HG03354 (cell line): Measurements from ENCODE around the gene KIAA0040.
A peak's percentile ranks its signal among the peaks of the same experiment; 100 is the strongest.

Source experiments
- ATAC-seq: cut with Tn5 transposase; IDR thresholded peaks from one replicate; pipeline ENCODE4 v1.9.1; 2021; ENCODE audit warnings: mild to moderate bottlenecking; ENCODE audit not compliant: unreplicated experiment, poor library complexity, severe bottlenecking

The KIAA0040 gene

DNA sequence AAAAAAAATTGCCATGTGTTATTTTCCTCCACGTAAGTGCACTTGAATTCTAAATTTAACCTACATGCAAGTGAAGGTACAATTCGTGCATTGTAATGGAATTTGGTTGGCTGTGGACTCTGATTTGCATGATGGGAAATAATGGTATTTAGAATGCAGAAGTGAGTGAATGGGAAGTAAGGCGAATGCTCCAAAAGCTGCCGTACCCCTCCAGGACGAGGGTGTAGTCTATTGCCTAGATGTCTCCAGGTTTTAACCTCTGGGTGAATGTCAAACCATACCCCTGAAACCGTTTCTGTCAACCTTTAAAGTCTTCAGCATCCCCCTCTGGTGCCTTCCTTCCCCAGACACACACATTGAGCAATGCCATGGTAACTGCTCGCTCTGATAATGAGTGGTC is 44.5 kb downstream of the KIAA0040 start:
- ATAC-seq, result no peak

- ATAC-seq, result no peak
These were observed 45.0 kb downstream of the KIAA0040 start for GRCh38 chr1:175147569-175147968.

DNA sequence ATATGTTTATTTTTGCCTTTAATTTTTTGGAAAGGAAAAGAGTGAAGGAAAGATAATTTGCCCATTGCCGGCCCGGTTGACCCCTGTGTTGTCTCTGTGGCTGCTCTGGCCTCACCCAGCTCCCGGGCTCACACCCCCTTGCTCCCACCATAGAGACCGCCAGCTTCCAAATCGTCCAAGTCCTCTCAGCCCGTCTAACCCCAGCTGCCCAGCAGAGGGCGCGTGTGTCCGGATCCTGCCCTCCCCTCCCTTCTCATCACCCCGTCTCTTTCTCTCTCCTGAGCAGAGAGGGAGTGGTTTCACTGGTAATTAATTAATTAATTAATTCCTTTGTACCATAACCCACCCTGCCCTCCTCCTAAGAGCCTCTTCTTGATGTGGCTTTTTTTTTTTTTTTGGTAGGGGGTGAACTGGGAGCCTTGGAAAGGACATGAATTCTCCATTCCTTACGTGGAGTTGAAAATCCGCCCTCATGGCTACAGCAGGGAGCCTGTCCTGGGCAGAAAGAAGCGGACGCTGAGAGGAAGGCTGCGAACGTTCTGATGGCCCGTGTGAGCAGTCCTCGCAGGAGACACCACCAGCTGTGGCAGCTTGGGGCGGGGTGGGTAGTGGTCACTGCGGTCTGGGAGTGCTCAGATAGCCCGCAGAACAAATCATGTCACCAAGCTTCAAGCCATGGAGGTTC is 45.9 kb downstream of the KIAA0040 start:
- ATAC-seq, result peak; percentile 45

- no peak for ATAC-seq
These were observed 46.6 kb downstream of the KIAA0040 start for GRCh38 chr1:175145899-175146528.

DNA sequence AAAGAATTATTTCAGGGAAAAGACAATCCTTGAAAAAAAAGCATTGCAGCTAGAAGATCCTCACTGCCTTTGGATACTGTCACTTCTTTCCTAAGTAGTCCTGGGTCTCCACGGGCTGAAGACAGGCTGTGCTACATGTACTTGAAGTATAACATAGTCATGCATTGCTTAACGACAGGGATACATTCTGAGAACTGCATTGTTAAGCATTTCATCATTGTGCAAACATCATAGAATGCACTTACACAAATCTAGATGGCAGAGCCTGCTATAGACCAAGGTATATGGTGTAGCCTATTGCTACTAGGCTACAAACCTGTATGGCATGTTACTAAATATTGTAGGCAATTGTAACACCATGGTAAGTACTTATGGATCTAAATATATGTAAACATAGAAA is 54.0 kb downstream of the KIAA0040 start:
- ATAC-seq, result no peak

DNA sequence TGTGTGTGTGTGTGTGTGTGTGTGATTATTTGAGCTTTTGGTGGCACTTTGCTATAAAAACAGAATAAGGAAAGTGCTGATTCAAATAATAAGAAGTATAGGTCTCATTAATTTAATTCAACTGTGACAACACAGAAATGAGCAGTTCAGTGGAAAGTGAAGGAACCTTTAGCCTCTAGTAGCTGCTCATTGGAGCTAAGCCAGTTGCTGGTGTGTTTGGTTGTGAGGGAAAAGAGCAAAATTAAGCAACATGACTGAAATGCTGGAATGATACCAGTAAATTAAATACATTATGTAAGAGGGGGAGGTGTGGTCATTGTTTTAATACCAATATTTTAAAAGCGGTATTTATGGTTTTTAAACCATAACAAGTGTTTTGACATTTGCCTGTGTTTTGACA is 55.2 kb downstream of the KIAA0040 start:
- ATAC-seq, result no peak

- no peak for ATAC-seq
These were observed 56.3 kb downstream of the KIAA0040 start for GRCh38 chr1:175136246-175136645.

- no peak for ATAC-seq
These were observed 58.1 kb downstream of the KIAA0040 start for GRCh38 chr1:175134500-175134899.

DNA sequence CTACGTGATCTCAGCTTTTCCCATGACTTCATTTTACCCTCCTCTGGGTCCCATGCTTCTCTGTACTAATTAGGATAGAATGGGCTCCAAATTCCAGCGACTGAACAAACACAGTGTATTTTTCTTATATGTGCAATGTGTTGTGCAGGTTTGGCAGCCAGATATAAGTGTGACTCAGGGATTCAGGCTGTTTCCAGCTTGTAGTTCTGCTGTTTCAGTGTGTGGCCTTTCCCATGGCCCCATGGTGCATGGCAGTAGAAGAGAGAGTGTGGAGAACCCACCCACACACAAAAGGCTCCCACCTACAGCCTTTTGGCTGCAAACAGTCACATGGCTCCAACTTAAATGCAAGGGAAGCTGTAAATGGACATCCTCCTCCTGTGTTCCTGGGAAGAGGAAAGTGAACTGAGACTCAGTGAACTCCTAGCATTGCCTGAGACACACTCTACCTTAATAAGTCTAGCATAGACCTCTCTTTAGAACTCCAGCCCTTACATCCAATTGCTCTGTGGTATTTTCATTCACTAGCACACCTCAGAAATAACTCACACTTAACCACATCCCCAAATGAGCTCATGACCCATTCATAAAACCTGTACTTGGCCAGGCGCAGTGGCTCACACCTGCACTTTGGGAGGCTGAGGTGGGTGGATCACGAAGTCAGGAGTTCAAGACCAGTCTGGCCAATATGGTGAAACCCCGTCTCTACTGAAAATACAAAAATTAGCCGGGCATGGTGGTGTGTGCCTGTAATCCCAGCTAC is 58.7 kb downstream of the KIAA0040 start:
- no peak for ATAC-seq

- ATAC-seq, result no peak
These were observed 60.1 kb downstream of the KIAA0040 start for GRCh38 chr1:175132436-175132835.

GRCh38 chr1:175131095-175131494 is 61.5 kb downstream of the KIAA0040 start:
- no peak for ATAC-seq

- ATAC-seq, result no peak
These were observed 61.9 kb downstream of the KIAA0040 start for GRCh38 chr1:175130649-175131045.

DNA sequence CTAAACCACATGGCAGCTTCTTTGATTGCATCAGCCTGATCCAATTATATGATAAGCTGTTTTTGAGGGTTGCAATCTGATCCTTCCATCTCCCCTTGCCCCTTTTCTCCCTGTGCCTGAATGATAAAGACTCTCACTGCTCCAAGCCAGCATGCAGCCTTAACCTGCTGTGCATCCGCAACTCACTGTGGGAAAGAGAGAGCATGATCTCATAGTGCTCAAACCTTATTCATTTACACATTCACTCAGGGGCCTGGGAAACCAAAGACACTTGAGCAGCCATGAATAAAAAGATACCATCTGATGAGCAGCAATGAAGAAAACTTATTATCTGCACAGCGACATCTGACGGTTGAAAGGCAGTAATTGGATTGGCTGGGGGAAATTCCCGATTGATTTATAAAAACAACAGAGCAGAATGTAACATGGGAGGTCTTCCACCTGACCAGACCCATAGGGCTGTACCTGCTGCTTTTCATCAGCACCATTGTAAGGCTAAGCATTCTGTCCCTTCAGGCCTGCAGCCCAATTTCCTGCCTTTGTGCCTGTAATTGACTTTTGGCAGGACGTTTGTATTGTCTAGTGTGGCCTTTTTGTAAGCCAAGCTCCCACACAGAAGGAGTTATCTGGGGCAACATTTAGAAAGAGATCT is 62.5 kb downstream of the KIAA0040 start:
- ATAC-seq, result no peak

- no peak for ATAC-seq
These were observed 63.0 kb downstream of the KIAA0040 start for GRCh38 chr1:175129644-175129996.

DNA sequence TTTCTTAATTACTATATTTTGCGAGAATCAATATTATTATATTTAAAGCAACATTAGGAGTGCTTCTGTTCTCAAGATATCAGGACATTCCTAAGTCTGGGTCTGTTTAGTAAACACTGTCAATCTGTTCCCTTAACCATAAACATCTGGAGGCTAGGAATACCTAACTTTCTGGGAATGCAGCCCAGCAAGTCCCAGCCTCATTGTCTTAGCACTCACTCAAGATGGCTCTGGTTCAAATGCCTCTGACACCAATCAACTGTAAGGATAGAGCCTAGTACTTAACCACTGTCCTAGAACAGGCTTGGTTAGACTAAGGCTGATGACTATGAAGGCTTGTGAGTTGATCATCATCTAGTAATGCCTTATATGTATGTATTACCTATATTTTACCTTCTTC is 63.4 kb downstream of the KIAA0040 start:
- ATAC-seq, result no peak

- ATAC-seq, result no peak
These were observed 64.1 kb downstream of the KIAA0040 start for GRCh38 chr1:175128523-175128922.

- ATAC-seq, result no peak
These were observed 65.0 kb downstream of the KIAA0040 start for GRCh38 chr1:175127565-175127964.

- no peak for ATAC-seq
These were observed 66.2 kb downstream of the KIAA0040 start for GRCh38 chr1:175126347-175126746.

GRCh38 chr1:175124861-175125260 is 67.7 kb downstream of the KIAA0040 start:
- no peak for ATAC-seq

DNA sequence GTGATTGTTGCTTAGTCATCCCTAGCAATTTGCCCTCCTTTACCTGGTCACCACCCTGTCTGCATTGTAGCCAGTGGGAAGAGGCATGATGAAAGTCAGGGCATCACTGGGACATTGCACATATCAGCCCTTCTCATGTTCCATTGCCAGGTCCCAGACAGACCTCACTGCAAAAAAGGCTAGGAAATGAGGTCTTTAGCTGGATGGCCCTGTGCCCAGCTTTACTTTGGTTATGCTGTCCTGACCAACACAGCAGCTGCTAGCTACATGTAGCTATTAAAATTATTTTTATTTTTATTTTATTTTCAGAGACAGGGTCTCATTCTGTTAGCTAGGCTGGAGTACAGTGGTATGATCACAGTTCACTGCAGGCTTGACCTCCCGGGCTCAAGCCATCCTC is 72.1 kb downstream of the KIAA0040 start:
- no peak for ATAC-seq
